HAP-1 (cell line): ENCODE measurements around the gene H1-8.
"Not testable (repeated sequence)": the region's sequence is repeated elsewhere in the genome, so short reads cannot be mapped to it uniquely, and the experiment has no call there.

ENCODE experiments used
- DNase-seq, 2 experiments: peaks; one replicate each; pipeline ENCODE4 v3.0.0-alpha.2; 2016 to 2020; ENCODE audit warnings: low spot score in 2 of 2
- H3K27me3 ChIP-seq: fragments of 250-450 bp; sonication (Bioruptor Pico); 2 replicates; pipeline ENCODE4 v1.5.1; 2020; ENCODE audit warnings: low read depth, mild to moderate bottlenecking, moderate library complexity
- H3K36me3 ChIP-seq: fragments of 250-450 bp; sonication (Bioruptor Pico); replicated peaks from 2 replicates; pipeline ENCODE4 v1.5.1; 2020; ENCODE audit warnings: mild to moderate bottlenecking
- H3K4me1 ChIP-seq: fragments of 250-450 bp; sonication (Bioruptor Pico); 2 replicates; pipeline ENCODE4 v1.5.1; 2020; ENCODE audit warnings: mild to moderate bottlenecking
- H3K4me3 ChIP-seq: fragments of 250-450 bp; sonication (Bioruptor Pico); 2 replicates; pipeline ENCODE4 v1.5.1; 2020; ENCODE audit warnings: mild to moderate bottlenecking, moderate library complexity
- H3K9me3 ChIP-seq: fragments of 250-450 bp; sonication (Bioruptor Pico); 2 replicates; pipeline ENCODE4 v1.5.1; 2020; ENCODE audit warnings: mild to moderate bottlenecking, moderate library complexity
- in situ Hi-C: fragments of 300-500 bp; cut with MboI; formaldehyde crosslinking; loops from 3 replicates; pipeline ENCODE4 v1.14.3; 2020; ENCODE audit warnings: low sequenced_read_pairs, inconsistent platforms, mixed read lengths

H1-8 gene

GRCh38 chr3:129543156-129543790 is at the start of gene H1-8:
TSS of gene H1-8 (plus strand) at chr3:129543175. CDS start at chr3:129543219, 44 bp downstream.
- in situ Hi-C loops, result no loop called here
- H3K4me3 ChIP-seq, result no peak within 1 kb of the TSS
- H3K4me1 ChIP-seq, result no peaks in the 10 kb centered on the region; the same call in 1 of the 2 replicates
- no peak for DNase-seq
- no peaks in the 10 kb centered on the region for H3K36me3 ChIP-seq
- no peaks in the 10 kb centered on the region for H3K9me3 ChIP-seq
- no peaks in the 10 kb centered on the region for H3K27me3 ChIP-seq

GRCh38 chr3:129493206-129493605 is 49.8 kb upstream of the H1-8 start:
- Histone ChIP-seq H3K4me1 (no peaks in the 10 kb centered on the region; the same call in 1 of the 2 replicates), H3K36me3 (no peaks in the 10 kb centered on the region; the same call in 1 of the 2 replicates), H3K4me3 (no peak overlapping the region), H3K27me3 (no peaks in the 10 kb centered on the region), H3K9me3 (no peaks in the 10 kb centered on the region)
- no peak for DNase-seq
- in situ Hi-C loops, result loop anchor here (25.0 kb wide), 1 partner anchor 344 kb away; no protein-coding TSS in a partner anchor

GRCh38 chr3:129494499-129494898 is 48.5 kb upstream of the H1-8 start:
- H3K4me3 ChIP-seq, H3K27me3 ChIP-seq, H3K4me1 ChIP-seq, H3K9me3 ChIP-seq, DNase-seq, H3K36me3 ChIP-seq: not testable (repeated sequence)
- in situ Hi-C loops, result loop anchor here (25.0 kb wide), 1 partner anchor 343 kb away; no protein-coding TSS in a partner anchor

- not testable (repeated sequence) for H3K9me3 ChIP-seq, H3K27me3 ChIP-seq, H3K36me3 ChIP-seq, H3K4me1 ChIP-seq, H3K4me3 ChIP-seq
- in situ Hi-C loops, result loop anchor here (25.0 kb wide), 1 partner anchor 342 kb away; no protein-coding TSS in a partner anchor
- DNase-seq, result peak in 1 of 2 experiments; percentile 21
These were observed 47.9 kb upstream of the H1-8 start for GRCh38 chr3:129495006-129495639.

GRCh38 chr3:129497876-129498275 is 45.1 kb upstream of the H1-8 start:
- H3K9me3 ChIP-seq, H3K4me3 ChIP-seq, H3K27me3 ChIP-seq, H3K36me3 ChIP-seq, DNase-seq, H3K4me1 ChIP-seq: not testable (repeated sequence)
- in situ Hi-C loops, result loop anchor here (25.0 kb wide), 1 partner anchor 339 kb away; no protein-coding TSS in a partner anchor

GRCh38 chr3:129498603-129499488 is 44.1 kb upstream of the H1-8 start:
- H3K4me1 ChIP-seq, H3K4me3 ChIP-seq, H3K36me3 ChIP-seq, H3K27me3 ChIP-seq, H3K9me3 ChIP-seq, DNase-seq: not testable (repeated sequence)
- in situ Hi-C loops, result loop anchor here (25.0 kb wide), 1 partner anchor 338 kb away; no protein-coding TSS in a partner anchor

GRCh38 chr3:129499604-129500333 is 43.2 kb upstream of the H1-8 start:
- not testable (repeated sequence) for H3K9me3 ChIP-seq, H3K4me3 ChIP-seq, H3K36me3 ChIP-seq, DNase-seq, H3K4me1 ChIP-seq, H3K27me3 ChIP-seq
- in situ Hi-C loops, result loop anchor here (25.0 kb wide), 1 partner anchor 338 kb away; no protein-coding TSS in a partner anchor

GRCh38 chr3:129500334-129500658 is 42.7 kb upstream of the H1-8 start:
- Histone ChIP-seq H3K36me3 (no peaks in the 10 kb centered on the region; the same call in none of the 2 replicates), H3K9me3 (no peaks in the 10 kb centered on the region), H3K4me1 (no peaks in the 10 kb centered on the region), H3K4me3 (no peak overlapping the region), H3K27me3 (no peaks in the 10 kb centered on the region)
- no peak for DNase-seq
- in situ Hi-C loops, result no loop called here

GRCh38 chr3:129501630-129502029 is 41.3 kb upstream of the H1-8 start:
- H3K36me3 ChIP-seq, result no peaks in the 10 kb centered on the region; the same call in none of the 2 replicates
- in situ Hi-C loops, result no loop called here
- no peaks in the 10 kb centered on the region for H3K9me3 ChIP-seq

GRCh38 chr3:129502641-129503408 is 40.1 kb upstream of the H1-8 start:
- Histone ChIP-seq H3K4me1 (no peaks in the 10 kb centered on the region), H3K36me3 (no peaks in the 10 kb centered on the region; the same call in none of the 2 replicates), H3K9me3 (no peaks in the 10 kb centered on the region), H3K27me3 (no peaks in the 10 kb centered on the region), H3K4me3 (no peak overlapping the region)
- in situ Hi-C loops, result no loop called here
- DNase-seq, result no peak

More at GRCh38 chr3:129501630-129502029, 41.3 kb upstream of the H1-8 start:
- Histone ChIP-seq H3K27me3 (no peaks in the 10 kb centered on the region), H3K4me3 (no peak overlapping the region), H3K4me1 (no peaks in the 10 kb centered on the region)
- DNase-seq, result no peak

GRCh38 chr3:129503471-129504291 is 39.3 kb upstream of the H1-8 start:
- peak in 1 of 2 experiments; percentile 18 for DNase-seq
- Histone ChIP-seq H3K9me3 (no peaks in the 10 kb centered on the region), H3K4me3 (no peak overlapping the region), H3K36me3 (no peaks in the 10 kb centered on the region; the same call in none of the 2 replicates), H3K4me1 (no peaks in the 10 kb centered on the region), H3K27me3 (no peaks in the 10 kb centered on the region)
- in situ Hi-C loops, result no loop called here
